H1 (cell line): ENCODE data around the gene COX14. TPM values are rescaled to one million over a fixed set of nuclear protein-coding genes. Genes with fewer than 3 reads are reported as not detected.
A peak's percentile ranks its signal among the peaks of the same experiment; 100 is the strongest.

ENCODE experiments used
- CTCF ChIA-PET: fragments of 300-600 bp; sonication (Branson Sonifier 250); formaldehyde crosslinking; loops from one replicate; lab custom pipeline; 2021; ENCODE audit not compliant: partially characterized antibody; lab: Charles Lee
- POLR2A ChIA-PET: fragments of 300-600 bp; sonication (Branson Sonifier 250); formaldehyde crosslinking; loops from one replicate; lab custom pipeline; 2021; ENCODE audit warnings: inconsistent platforms; ENCODE audit not compliant: partially characterized antibody; lab: Charles Lee
- DNase-seq, 2 experiments: peaks; one replicate each; pipeline versions ENCODE4 v3.0.0 to v3.0.0-alpha.2; 2010 to 2022; ENCODE audit warnings: low spot score in 2 of 2, low read depth in 1 of 2, mixed read lengths in 1 of 2
- FAIRE-seq: peaks from 2 replicates; lab custom pipeline; 2011; peaks lifted over from hg19 to GRCh38; lab: Jason Lieb, UNC
- H2AFZ ChIP-seq: 2 replicates; pipeline ENCODE4 v1.8.1; 2012; ENCODE audit warnings: low read length, inconsistent platforms
- H2AK5ac ChIP-seq: 2 replicates; pipeline ENCODE4 v1.6.1; 2013; ENCODE audit warnings: low read depth, low read length
- H2BK120ac ChIP-seq: replicated peaks from 2 replicates; pipeline ENCODE3; 2013; ENCODE audit warnings: low read depth, low read length, inconsistent platforms
- H2BK12ac ChIP-seq: 2 replicates; pipeline ENCODE4 v1.6.1; 2013; ENCODE audit warnings: low read depth, low read length
- H2BK15ac ChIP-seq: 2 replicates; pipeline ENCODE4 v1.6.1; 2013; ENCODE audit warnings: low read length
- H2BK20ac ChIP-seq: 2 replicates; pipeline ENCODE4 v1.6.1; 2013; ENCODE audit warnings: low read length
- H2BK5ac ChIP-seq: 2 replicates; pipeline ENCODE4 v1.6.1; 2013; ENCODE audit warnings: low read depth, low read length
- H3K14ac ChIP-seq: 2 replicates; pipeline ENCODE4 v1.6.1; 2013; ENCODE audit warnings: inconsistent platforms; ENCODE audit not compliant: insufficient read length
- H3K18ac ChIP-seq: 2 replicates; pipeline ENCODE4 v1.6.1; 2013; ENCODE audit warnings: low read length; ENCODE audit errors: extremely low read depth
- H3K23ac ChIP-seq: 2 replicates; pipeline ENCODE4 v1.6.1; 2013; ENCODE audit warnings: inconsistent platforms; ENCODE audit not compliant: insufficient read length
- H3K23me2 ChIP-seq: 2 replicates; pipeline ENCODE4 v1.6.1; 2013; ENCODE audit warnings: low read depth, low read length
- H3K27ac ChIP-seq: 2 replicates; pipeline ENCODE4 v1.6.1; 2011; ENCODE audit warnings: low read depth, low read length, inconsistent platforms
- H3K27me3 ChIP-seq, 4 experiments: replicated peaks in 1 of 4; 1 replicate in 1 of 4; 2 replicates in 3 of 4; pipeline versions ENCODE4 v1.6.1 to v1.8.1; 2011 to 2013; ENCODE audit warnings: low read length in 3 of 4, mild to moderate bottlenecking in 3 of 4, inconsistent platforms in 2 of 4, mixed read lengths in 2 of 4, moderate library complexity in 1 of 4; ENCODE audit not compliant: control insufficient read depth in 3 of 4, insufficient read depth in 3 of 4; ENCODE audit errors: extremely low read depth in 1 of 4
- H3K36me3 ChIP-seq, 4 experiments: 2 replicates each; pipeline versions ENCODE4 v1.6.1 to v1.8.1; 2011 to 2013; ENCODE audit warnings: mild to moderate bottlenecking in 4 of 4, low read length in 3 of 4, moderate library complexity in 2 of 4, control low read depth in 1 of 4, inconsistent platforms in 1 of 4; ENCODE audit not compliant: insufficient read depth in 4 of 4, control insufficient read depth in 2 of 4
- H3K4ac ChIP-seq: replicated peaks from 2 replicates; pipeline ENCODE3; 2013; ENCODE audit warnings: low read length, low read depth, mixed read lengths, inconsistent platforms; ENCODE audit not compliant: insufficient read length
- H3K4me1 ChIP-seq, 4 experiments: replicated peaks in 1 of 4; 1 replicate in 1 of 4; 2 replicates in 3 of 4; pipeline versions ENCODE4 v1.6.1 to v1.8.1; 2011 to 2013; ENCODE audit warnings: low read length in 3 of 4, inconsistent platforms in 2 of 4, mixed read lengths in 1 of 4; ENCODE audit not compliant: insufficient read depth in 4 of 4, control insufficient read depth in 3 of 4
- H3K4me2 ChIP-seq, 2 experiments: 2 replicates each; pipeline versions ENCODE4 v1.6.1 to v1.8.1; 2011 to 2013; ENCODE audit warnings: low read depth in 2 of 2, low read length in 2 of 2, control low read depth in 1 of 2, inconsistent platforms in 1 of 2, mild to moderate bottlenecking in 1 of 2; ENCODE audit not compliant: insufficient read depth in 1 of 2
- H3K4me3 ChIP-seq, 4 experiments: fragments of 200-600, 300-600 bp in 1 of 4; sonication (generic), shearing (Covaris generic), sonication (Bioruptor Twin) in 1 of 4; 2 replicates each; pipeline versions ENCODE4 v1.5.1 to v1.8.1; 2011 to 2016; ENCODE audit warnings: low read length in 4 of 4, low read depth in 3 of 4, control low read depth in 2 of 4, inconsistent platforms in 2 of 4, mild to moderate bottlenecking in 2 of 4, mixed read lengths in 1 of 4, moderate library complexity in 1 of 4; ENCODE audit not compliant: insufficient read depth in 2 of 4; ENCODE audit errors: extremely low read depth in 1 of 4
- H3K56ac ChIP-seq: replicated peaks from 2 replicates; pipeline ENCODE3; 2013; ENCODE audit warnings: low read depth, mild to moderate bottlenecking, mixed read lengths, low read length, inconsistent platforms; ENCODE audit not compliant: insufficient read length
- H3K79me1 ChIP-seq: 2 replicates; pipeline ENCODE4 v1.6.1; 2013; ENCODE audit warnings: low read depth, low read length, control low read depth
- H3K79me2 ChIP-seq, 2 experiments: 2 replicates each; pipeline versions ENCODE4 v1.6.1 to v1.8.1; 2012 to 2013; ENCODE audit warnings: low read length in 2 of 2, mild to moderate bottlenecking in 2 of 2, inconsistent platforms in 1 of 2; ENCODE audit not compliant: insufficient read depth in 2 of 2, control insufficient read depth in 1 of 2
- H3K9ac ChIP-seq, 4 experiments: replicated peaks in 1 of 4; 1 replicate in 1 of 4; 2 replicates in 3 of 4; pipeline versions ENCODE4 v1.6.1 to v1.8.1; 2011 to 2013; ENCODE audit warnings: low read depth in 3 of 4, low read length in 3 of 4, control low read depth in 2 of 4, mild to moderate bottlenecking in 2 of 4, moderate library complexity in 2 of 4, inconsistent platforms in 1 of 4; ENCODE audit errors: extremely low read depth in 1 of 4
- H3K9me3 ChIP-seq, 2 experiments: 2 replicates each; pipeline versions ENCODE4 v1.6.1 to v1.8.1; 2012 to 2013; ENCODE audit warnings: mild to moderate bottlenecking in 2 of 2, moderate library complexity in 2 of 2, control low read depth in 1 of 2, inconsistent platforms in 1 of 2, low read depth in 1 of 2, low read length in 1 of 2, mixed read lengths in 1 of 2; ENCODE audit not compliant: insufficient read depth in 2 of 2
- H4K20me1 ChIP-seq, 2 experiments: replicated peaks in 1 of 2; 2 replicates each; pipeline versions ENCODE3 to v1.8.1; 2011 to 2013; ENCODE audit warnings: inconsistent platforms in 2 of 2, low read length in 2 of 2, mild to moderate bottlenecking in 1 of 2; ENCODE audit not compliant: insufficient read depth in 2 of 2, control insufficient read depth in 1 of 2
- H4K5ac ChIP-seq: 2 replicates; pipeline ENCODE4 v1.6.1; 2013; ENCODE audit warnings: low read length, low read depth, mixed read lengths, inconsistent platforms; ENCODE audit not compliant: insufficient read length
- H4K8ac ChIP-seq: 2 replicates; pipeline ENCODE4 v1.8.0; 2013; ENCODE audit warnings: mild to moderate bottlenecking, moderate library complexity, low read length, inconsistent platforms; ENCODE audit not compliant: insufficient read depth; ENCODE audit errors: extremely low read depth
- H4K91ac ChIP-seq: replicated peaks from 2 replicates; pipeline ENCODE3; 2013; ENCODE audit warnings: low read length, mixed read lengths, inconsistent platforms; ENCODE audit not compliant: insufficient read length
- CBX8 ChIP-seq: fragments of 300-800, 300-1000 bp; sonication (generic); IDR thresholded peaks from 2 replicates; pipeline ENCODE4 v1.7.1; 2016; ENCODE audit warnings: low read depth, low read length, borderline replicate concordance
- CEBPB ChIP-seq: IDR thresholded peaks from 2 replicates; pipeline ENCODE4 v1.6.1; 2012; ENCODE audit warnings: low read depth, low read length
- HDAC6 ChIP-seq: IDR thresholded peaks from one replicate; pipeline ENCODE4 v1.7.1; 2012; ENCODE audit warnings: low read depth, mild to moderate bottlenecking, inconsistent platforms, low read length, moderate library complexity
- MAFK ChIP-seq: IDR thresholded peaks from 2 replicates; pipeline ENCODE4 v1.6.1; 2012; ENCODE audit warnings: low read depth, mild to moderate bottlenecking, improper control_type of control experiment, low read length
- PHF8 ChIP-seq: fragments of 200-600 bp; sonication (generic); conservative IDR thresholded peaks from 2 replicates; pipeline ENCODE4 v1.7.1; 2012; ENCODE audit warnings: low read depth, mild to moderate bottlenecking, inconsistent platforms, low read length, moderate library complexity
- RFX5 ChIP-seq: IDR thresholded peaks from 2 replicates; pipeline ENCODE4 v1.6.1; 2011; ENCODE audit warnings: low read depth, low read length, improper control_type of control experiment, borderline replicate concordance
- RNF2 ChIP-seq: fragments of 200-900, 300-1000 bp; sonication (generic); IDR thresholded peaks from 2 replicates; pipeline ENCODE4 v1.7.1; 2016; ENCODE audit warnings: borderline replicate concordance, low read depth, mild to moderate bottlenecking, antibody characterized with exemption, low read length; ENCODE audit not compliant: poor library complexity, severe bottlenecking; ENCODE audit errors: missing control alignments
- RXRA ChIP-seq: IDR thresholded peaks from 2 replicates; pipeline ENCODE4 v1.6.1; 2011; ENCODE audit warnings: low read depth, mild to moderate bottlenecking, low read length, moderate library complexity; ENCODE audit not compliant: insufficient read depth
- SIN3A ChIP-seq, 2 experiments: IDR thresholded peaks in 1 of 2; conservative IDR thresholded peaks in 1 of 2; 2 replicates each; pipeline ENCODE4 v1.6.1; 2011 to 2012; ENCODE audit warnings: low read length in 2 of 2, improper control_type of control experiment in 1 of 2, low read depth in 1 of 2, mild to moderate bottlenecking in 1 of 2
- SP2 ChIP-seq: IDR thresholded peaks from 2 replicates; pipeline ENCODE4 v1.6.1; 2012; ENCODE audit warnings: mild to moderate bottlenecking, low read length, inconsistent platforms
- WGBS, 2 experiments: shearing (Covaris generic) in 1 of 2; methylation state at CpG; one replicate each; pipeline versions ENCODE4 v1.1.6 to v1.1.7; 2013 to 2015; ENCODE audit warnings: low lambda C conversion rate in 2 of 2, mixed read lengths in 2 of 2, inconsistent platforms in 1 of 2, low coverage in 1 of 2, missing lambda C conversion rate in 1 of 2; ENCODE audit not compliant: insufficient replicate concordance in 2 of 2, insufficient coverage in 1 of 2, insufficient read length in 1 of 2; ENCODE audit errors: extremely low coverage in 1 of 2, missing lambda C conversion rate in 1 of 2; 5-methylcytosine and 5-hydroxymethylcytosine counted together
- polyA plus RNA-seq, 7 experiments: library from polyadenylated mRNA; depleted of rRNA in 3 of 7; stranded (reverse) in 5 of 7; unstranded in 2 of 7; fragments of >200 nt in 5 of 7; fragments of 200-250 nt in 2 of 7; gene quantifications; 1 replicate in 5 of 7; 2 replicates in 1 of 7; 4 replicates in 1 of 7; pipeline versions ENCODE4 v1.2.1 to v1.2.3, GENCODE V29; 2011 to 2013; ENCODE audit warnings: missing spikeins in 2 of 7, mixed read lengths in 2 of 7
- total RNA-seq: library from RNA; stranded (reverse); fragmentation: NEBNext Ultra II Directional; extraction: Animal tissue kit (Norgen Biotek cat#: 25700); gene quantifications from 2 replicates; pipeline ENCODE4 v1.2.1, GENCODE V29; 2021
- TF ChIP-seq, protein P1 (sequence below): IDR thresholded peaks from 2 replicates; pipeline ENCODE4 v1.6.1; 2012; ENCODE audit warnings: inconsistent platforms
- TF ChIP-seq, protein P2 (sequence below): IDR thresholded peaks from 2 replicates; pipeline ENCODE4 v1.6.1; 2011; ENCODE audit warnings: low read depth, mild to moderate bottlenecking, low read length; ENCODE audit not compliant: insufficient read depth

COX14 gene
- total and polyA plus RNA-seq, 2 of the 8 experiments (the other 6 are each of a cell fraction or from before 2014, with no cell fraction given): 40.1 to 102 TPM

DNA sequence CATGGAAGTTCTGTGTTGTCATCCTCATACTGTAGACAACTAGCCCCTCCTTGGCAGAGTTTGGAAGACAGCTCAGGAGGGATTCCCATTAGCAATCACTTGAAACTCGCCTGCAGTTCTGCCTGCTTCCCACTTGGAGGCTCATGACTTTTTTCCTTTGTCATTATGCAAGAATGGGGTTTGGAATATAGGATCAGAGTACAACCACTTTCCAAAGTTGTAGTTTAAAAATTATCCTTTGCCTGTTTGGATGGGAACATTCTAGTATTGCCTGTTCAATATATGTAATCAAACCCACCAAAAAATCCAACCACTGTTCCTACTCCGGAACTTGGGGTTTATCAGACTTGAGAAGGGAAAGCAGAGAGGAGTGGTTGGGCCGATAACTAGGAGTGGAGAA lies 10.4 kb upstream of the COX14 start:
- no peak overlapping the region for H3K14ac ChIP-seq
- no peak overlapping the region for H4K5ac ChIP-seq
- peaks cover 26 to 37% (median 32%) of the 10 kb centered on the region in 4 experiments for H3K36me3 ChIP-seq
- peak; percentile 97 for FAIRE-seq
- no peak overlapping the region for H3K56ac ChIP-seq
- H3K79me1 ChIP-seq: no peaks in the 10 kb centered on the region
- no peak overlapping the region for H3K27ac ChIP-seq
- no peak overlapping the region for H4K91ac ChIP-seq
- H4K8ac ChIP-seq: no peak overlapping the region
- H3K4me2 ChIP-seq: no peak overlapping the region
- no peaks in the 10 kb centered on the region for H3K79me2 ChIP-seq
- H3K4ac ChIP-seq: no peak overlapping the region
- no peak overlapping the region for H3K18ac ChIP-seq
- H2BK15ac ChIP-seq: no peak overlapping the region
- no peaks in the 10 kb centered on the region for H3K9me3 ChIP-seq
- DNase-seq: no peak
- POLR2A ChIA-PET: interaction anchor here (1.1 to 27.1 kb wide), 6 partner anchors 7 to 66 kb away, joined by 3 to 457 read pairs (median 6); partner anchors contain the start of genes CERS5, COX14, GPD1 and SMARCD1
- peaks cover 2 to 9% (median 6%) of the 10 kb centered on the region in 4 experiments; a peak in 5 of 7 replicates for H3K4me1 ChIP-seq
- H3K27me3 ChIP-seq: no peaks in the 10 kb centered on the region
- no peak overlapping the region for H2AFZ ChIP-seq
- H3K23me2 ChIP-seq: no peaks in the 10 kb centered on the region
- no peak overlapping the region for H3K23ac ChIP-seq
- no peak overlapping the region for H3K4me3 ChIP-seq
- CTCF ChIA-PET: interaction anchor here (0.8 to 32.9 kb wide), 17 partner anchors 10 to 213 kb away, joined by 3 to 625 read pairs (median 6); partner anchors contain the start of genes CERS5, COX14 and SMARCD1
- no peak overlapping the region for H2BK12ac ChIP-seq
- no peak overlapping the region for H2BK120ac ChIP-seq
- H2AK5ac ChIP-seq: no peak overlapping the region
- H2BK5ac ChIP-seq: no peak overlapping the region
- H2BK20ac ChIP-seq: no peak overlapping the region
- H4K20me1 ChIP-seq: peaks cover 0 to 9% of the 10 kb centered on the region in 2 experiments
- no peak overlapping the region for H3K9ac ChIP-seq
- 70% methylated on average over 3 of the region's 3 CpGs; no CpG with 5 or more reads in 1 of the 2 experiments for WGBS, 2 experiments
- TF ChIP-seq RXRA (no peak), SP2 (no peak), SIN3A (conservative IDR thresholded peaks at IDR 0.05 in 1 of 2, IDR thresholded peaks at IDR 0.05 in 1 of 2; ENCODE audit: low read depth in 1 of 2, low read length in 2 of 2) (no peak), PHF8 (no peak), HDAC6 (no peak), MAFK (no peak), RNF2 (no peak), CEBPB (peak; percentile 80), RFX5 (no peak), CBX8 (no peak)
- TF ChIP-seq, protein P1, sequence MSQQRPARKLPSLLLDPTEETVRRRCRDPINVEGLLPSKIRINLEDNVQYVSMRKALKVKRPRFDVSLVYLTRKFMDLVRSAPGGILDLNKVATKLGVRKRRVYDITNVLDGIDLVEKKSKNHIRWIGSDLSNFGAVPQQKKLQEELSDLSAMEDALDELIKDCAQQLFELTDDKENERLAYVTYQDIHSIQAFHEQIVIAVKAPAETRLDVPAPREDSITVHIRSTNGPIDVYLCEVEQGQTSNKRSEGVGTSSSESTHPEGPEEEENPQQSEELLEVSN: no peak
- TF ChIP-seq, protein P2, sequence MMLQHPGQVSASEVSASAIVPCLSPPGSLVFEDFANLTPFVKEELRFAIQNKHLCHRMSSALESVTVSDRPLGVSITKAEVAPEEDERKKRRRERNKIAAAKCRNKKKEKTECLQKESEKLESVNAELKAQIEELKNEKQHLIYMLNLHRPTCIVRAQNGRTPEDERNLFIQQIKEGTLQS: no peak
